Ascending aorta (tissue), 2 donors: Measurements from ENCODE around the gene MSRB3. TPM values are rescaled to one million over a fixed set of nuclear protein-coding genes. Genes with fewer than 3 reads are reported as not detected.

Experiments used
- DNase-seq, 2 donors: peaks; one replicate each; pipeline ENCODE4 v3.0.0-alpha.2; 2019; ENCODE audit warnings: low spot score in 2 of 2
- H3K27ac ChIP-seq, 2 donors: fragments of 200-600 bp; sonication (generic); one replicate each; pipeline ENCODE4 v1.5.1; 2016 to 2017; ENCODE audit warnings: mild to moderate bottlenecking in 1 of 2
- H3K27me3 ChIP-seq: fragments of 200-600 bp; sonication (generic); one replicate; pipeline ENCODE4 v1.5.1; 2017
- H3K36me3 ChIP-seq, 2 donors: fragments of 200-600 bp; sonication (generic); one replicate each; pipeline ENCODE4 v1.5.1; 2016
- H3K4me1 ChIP-seq, 2 donors: fragments of 200-600 bp; sonication (generic); one replicate each; pipeline ENCODE4 v1.5.1; 2016 to 2017; ENCODE audit warnings: mild to moderate bottlenecking in 1 of 2
- H3K4me3 ChIP-seq, 2 donors: fragments of 200-600 bp; sonication (generic); one replicate each; pipeline ENCODE4 v1.5.1; 2016 to 2017; ENCODE audit warnings: mild to moderate bottlenecking in 1 of 2
- H3K9me3 ChIP-seq, 2 donors: fragments of 200-600 bp; sonication (generic); one replicate each; pipeline ENCODE4 v1.5.1; 2016
- CTCF ChIP-seq, 3 experiments: fragments of 200-600 bp in 2 of 3; fragments of 450-650 bp in 1 of 3; sonication (generic) in 2 of 3; IDR thresholded peaks; one replicate each; pipeline ENCODE4 v1.5.1; 2016 to 2019; ENCODE audit warnings: antibody characterized with exemption in 3 of 3, mild to moderate bottlenecking in 1 of 3, moderate library complexity in 1 of 3
- intact Hi-C: fragments of 100-400 bp; cut with DNase I; formaldehyde crosslinking; loops from one replicate; pipeline ENCODE4 v1.15.1; 2023
- total RNA-seq: library from RNA; depleted of rRNA; stranded (reverse); fragments of >200 nt; gene quantifications from one replicate; pipeline ENCODE4 v1.1.0, GENCODE V29; 2016

The MSRB3 gene
- total RNA-seq, 1 donor from 2014 or later = 79.4 TPM

- H3K27ac ChIP-seq = no peak overlapping the region
- no peak overlapping the region for H3K4me3 ChIP-seq
- intact Hi-C loops = no loop called here
- TF ChIP-seq CTCF (IDR thresholded peaks at IDR 0.05) = no peak
- peaks cover 0 to 7% of the 10 kb centered on the region in 2 donors for H3K36me3 ChIP-seq
- DNase-seq = no peak
- H3K9me3 ChIP-seq = no peaks in the 10 kb centered on the region
- H3K4me1 ChIP-seq = peaks cover 0 to 6% of the 10 kb centered on the region in 2 donors
- H3K27me3 ChIP-seq = no peaks in the 10 kb centered on the region
Observed at GRCh38 chr12:65368055-65368454, 89.6 kb downstream of the MSRB3 start.

GRCh38 chr12:65372574-65372973 is 94.1 kb downstream of the MSRB3 start:
- no peaks in the 10 kb centered on the region for H3K27me3 ChIP-seq
- no peak for TF ChIP-seq CTCF (IDR thresholded peaks at IDR 0.05)
- H3K36me3 ChIP-seq = peaks cover 0 to 4% of the 10 kb centered on the region in 2 donors
- H3K4me1 ChIP-seq = no peaks in the 10 kb centered on the region
- H3K4me3 ChIP-seq = no peak overlapping the region
- intact Hi-C loops = no loop called here
- no peaks in the 10 kb centered on the region for H3K9me3 ChIP-seq
- no peak overlapping the region for H3K27ac ChIP-seq
- no peak for DNase-seq

- no peak for DNase-seq
- Histone ChIP-seq H3K27me3 (no peaks in the 10 kb centered on the region), H3K27ac (no peak overlapping the region), H3K4me3 (no peak overlapping the region), H3K4me1 (no peaks in the 10 kb centered on the region), H3K9me3 (no peaks in the 10 kb centered on the region), H3K36me3 (no peaks in the 10 kb centered on the region)
- intact Hi-C loops = no loop called here
- no peak for TF ChIP-seq CTCF (IDR thresholded peaks at IDR 0.05)
Observed at GRCh38 chr12:65384240-65384639, 105.8 kb downstream of the MSRB3 start.

GRCh38 chr12:65387396-65387795 is 108.9 kb downstream of the MSRB3 start:
- no peak for TF ChIP-seq CTCF (IDR thresholded peaks at IDR 0.05)
- Histone ChIP-seq H3K27me3 (no peaks in the 10 kb centered on the region), H3K27ac (no peak overlapping the region), H3K9me3 (no peaks in the 10 kb centered on the region), H3K36me3 (no peaks in the 10 kb centered on the region), H3K4me3 (no peak overlapping the region), H3K4me1 (no peaks in the 10 kb centered on the region)
- no peak for DNase-seq
- intact Hi-C loops = no loop called here

- H3K27me3 ChIP-seq = no peaks in the 10 kb centered on the region
- DNase-seq = no peak
- no peaks in the 10 kb centered on the region for H3K4me1 ChIP-seq
- peaks cover 0 to 3% of the 10 kb centered on the region in 2 donors for H3K36me3 ChIP-seq
- intact Hi-C loops = no loop called here
- TF ChIP-seq CTCF (IDR thresholded peaks at IDR 0.05) = no peak
- H3K9me3 ChIP-seq = peaks cover 0 to 9% of the 10 kb centered on the region in 2 donors
- no peak overlapping the region for H3K4me3 ChIP-seq
- no peak overlapping the region for H3K27ac ChIP-seq
Observed at GRCh38 chr12:65389436-65389835, 111.0 kb downstream of the MSRB3 start.

GRCh38 chr12:65391711-65392110 is 113.2 kb downstream of the MSRB3 start:
- DNase-seq = no peak
- Histone ChIP-seq H3K4me1 (no peaks in the 10 kb centered on the region), H3K27ac (no peak overlapping the region), H3K4me3 (no peak overlapping the region), H3K36me3 (peaks cover 0 to 7% of the 10 kb centered on the region in 2 donors), H3K27me3 (no peaks in the 10 kb centered on the region), H3K9me3 (peaks cover 0 to 23% of the 10 kb centered on the region in 2 donors)
- intact Hi-C loops = no loop called here
- no peak for TF ChIP-seq CTCF (IDR thresholded peaks at IDR 0.05)
